ENCODE measurements around the gene ARHGAP19. TPM values are rescaled to one million over a fixed set of nuclear protein-coding genes. Genes with fewer than 3 reads are reported as not detected.

ARHGAP19 gene
- total RNA-seq, 1 experiment from 2014 or later: 11.2 TPM

GRCh38 chr10:97178074-97178473, 114.4 kb downstream of the ARHGAP19 start:
- Histone ChIP-seq H3K27ac (no peak overlapping the region), H4K20me1 (ENCODE audit: insufficient read depth) (no peaks in the 10 kb centered on the region), H3K36me3 (ENCODE audit: low read depth) (no peaks in the 10 kb centered on the region), H3K4me1 (replicated peaks; ENCODE audit: insufficient read depth) (no peaks in the 10 kb centered on the region), H2AFZ (no peak overlapping the region), H3K4me3 (no peak overlapping the region), H3K27me3 (ENCODE audit: insufficient read depth, low read depth) (peaks cover 42% of the 10 kb centered on the region), H3K79me2 (ENCODE audit: low read depth) (no peaks in the 10 kb centered on the region), H3K4me2 (no peak overlapping the region), H3K9me3 (ENCODE audit: insufficient read depth, low read depth) (no peaks in the 10 kb centered on the region), H3K9me2 (ENCODE audit: insufficient read depth) (no peaks in the 10 kb centered on the region), H3F3A (ENCODE audit: insufficient read depth, low read depth) (no peaks in the 10 kb centered on the region)
- CTCF ChIA-PET: no interaction called here
- no TSS peak for BruUV-seq (replicated peaks)
- DNase-seq: no peak
- no peak for TF ChIP-seq EZH2 (IDR thresholded peaks at IDR 0.05; ENCODE audit: low read depth)
- TF ChIP-seq CTCF (conservative IDR thresholded peaks at IDR 0.05): no peak
- intact Hi-C loops (cut with micrococcal nuclease; ENCODE audit: unreplicated experiment): no loop called here
- POLR2A ChIA-PET (ENCODE audit: unreplicated experiment): no interaction called here

- intact Hi-C loops (cut with micrococcal nuclease; ENCODE audit: unreplicated experiment): no loop called here
- ChIA-PET CTCF (no interaction called here), POLR2A (ENCODE audit: unreplicated experiment) (no interaction called here)
- no peaks in the 10 kb centered on the region for H3K36me3 ChIP-seq (ENCODE audit: low read depth)
- H3K4me3 ChIP-seq: no peak overlapping the region
- no peak overlapping the region for H2AFZ ChIP-seq
- H3K27me3 ChIP-seq (ENCODE audit: insufficient read depth, low read depth): peaks cover 45% of the 10 kb centered on the region
- no peaks in the 10 kb centered on the region for H3K4me1 ChIP-seq (replicated peaks; ENCODE audit: insufficient read depth)
- no peak overlapping the region for H3K27ac ChIP-seq
- H3K9me3 ChIP-seq (ENCODE audit: insufficient read depth, low read depth): no peaks in the 10 kb centered on the region
- no peak overlapping the region for H3K4me2 ChIP-seq
- no peaks in the 10 kb centered on the region for H3K79me2 ChIP-seq (ENCODE audit: low read depth)
- BruUV-seq (replicated peaks): no TSS peak
- DNase-seq: no peak
- no peak for TF ChIP-seq CTCF (conservative IDR thresholded peaks at IDR 0.05)
- H4K20me1 ChIP-seq (ENCODE audit: insufficient read depth): no peaks in the 10 kb centered on the region
- no peaks in the 10 kb centered on the region for H3F3A ChIP-seq (ENCODE audit: insufficient read depth, low read depth)
- no peaks in the 10 kb centered on the region for H3K9me2 ChIP-seq (ENCODE audit: insufficient read depth)
These were observed 116.2 kb downstream of the ARHGAP19 start for GRCh38 chr10:97176226-97176625.

DNA sequence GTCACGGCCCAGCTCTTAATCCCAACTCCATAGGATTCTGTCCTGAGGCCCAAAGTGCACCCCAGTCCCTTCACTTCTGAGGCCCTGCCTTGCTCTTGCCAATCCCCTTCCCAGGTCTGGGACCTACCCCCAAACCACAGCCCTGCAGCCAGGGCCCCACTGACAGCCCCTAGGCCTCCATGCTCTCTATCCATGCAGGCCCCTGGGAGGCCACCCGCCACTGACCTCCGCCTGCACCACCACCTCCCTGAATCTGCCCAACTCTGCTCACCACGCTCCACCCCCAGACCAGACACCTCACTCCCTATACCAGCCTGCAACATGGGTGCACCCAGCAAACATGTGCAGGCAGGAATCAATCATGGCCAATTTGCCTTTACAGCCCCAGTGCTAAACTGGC, 116.9 kb downstream of the ARHGAP19 start:
- Histone ChIP-seq H3K27me3 (ENCODE audit: insufficient read depth, low read depth) (peaks cover 41% of the 10 kb centered on the region), H3K9me3 (ENCODE audit: insufficient read depth, low read depth) (no peaks in the 10 kb centered on the region), H3K79me2 (ENCODE audit: low read depth) (no peaks in the 10 kb centered on the region), H3K36me3 (ENCODE audit: low read depth) (no peaks in the 10 kb centered on the region), H2AFZ (no peak overlapping the region), H3F3A (ENCODE audit: insufficient read depth, low read depth) (no peaks in the 10 kb centered on the region), H3K27ac (no peak overlapping the region), H3K4me2 (no peak overlapping the region), H3K9me2 (ENCODE audit: insufficient read depth) (no peaks in the 10 kb centered on the region), H3K4me3 (no peak overlapping the region), H3K4me1 (replicated peaks; ENCODE audit: insufficient read depth) (no peaks in the 10 kb centered on the region), H4K20me1 (ENCODE audit: insufficient read depth) (no peaks in the 10 kb centered on the region)
- intact Hi-C loops (cut with micrococcal nuclease; ENCODE audit: unreplicated experiment): no loop called here
- DNase-seq: no peak
- TF ChIP-seq EZH2 (IDR thresholded peaks at IDR 0.05; ENCODE audit: low read depth): no peak
- no peak for TF ChIP-seq CTCF (conservative IDR thresholded peaks at IDR 0.05)
- BruUV-seq (replicated peaks): no TSS peak
- ChIA-PET POLR2A (ENCODE audit: unreplicated experiment) (no interaction called here), CTCF (no interaction called here)
